Peyer's patch (tissue), 4 donors: ENCODE data around the gene HAPLN1.

Source experiments
- POLR2A ChIP-seq, 2 donors: fragments of 450-650 bp; IDR thresholded peaks; one replicate each; pipeline ENCODE4 v1.5.1; 2017; ENCODE audit warnings: antibody characterized with exemption in 2 of 2, mild to moderate bottlenecking in 2 of 2, moderate library complexity in 2 of 2
- TF ChIP-seq, protein P1 (sequence below), 6 experiments: fragments of 450-650 bp in 4 of 6; fragments of 200-600 bp in 2 of 6; sonication (generic) in 1 of 6; IDR thresholded peaks; one replicate each; pipeline ENCODE4 v1.5.1; 2017 to 2019; ENCODE audit warnings: antibody characterized with exemption in 6 of 6, mild to moderate bottlenecking in 3 of 6, moderate library complexity in 1 of 6

DNA sequence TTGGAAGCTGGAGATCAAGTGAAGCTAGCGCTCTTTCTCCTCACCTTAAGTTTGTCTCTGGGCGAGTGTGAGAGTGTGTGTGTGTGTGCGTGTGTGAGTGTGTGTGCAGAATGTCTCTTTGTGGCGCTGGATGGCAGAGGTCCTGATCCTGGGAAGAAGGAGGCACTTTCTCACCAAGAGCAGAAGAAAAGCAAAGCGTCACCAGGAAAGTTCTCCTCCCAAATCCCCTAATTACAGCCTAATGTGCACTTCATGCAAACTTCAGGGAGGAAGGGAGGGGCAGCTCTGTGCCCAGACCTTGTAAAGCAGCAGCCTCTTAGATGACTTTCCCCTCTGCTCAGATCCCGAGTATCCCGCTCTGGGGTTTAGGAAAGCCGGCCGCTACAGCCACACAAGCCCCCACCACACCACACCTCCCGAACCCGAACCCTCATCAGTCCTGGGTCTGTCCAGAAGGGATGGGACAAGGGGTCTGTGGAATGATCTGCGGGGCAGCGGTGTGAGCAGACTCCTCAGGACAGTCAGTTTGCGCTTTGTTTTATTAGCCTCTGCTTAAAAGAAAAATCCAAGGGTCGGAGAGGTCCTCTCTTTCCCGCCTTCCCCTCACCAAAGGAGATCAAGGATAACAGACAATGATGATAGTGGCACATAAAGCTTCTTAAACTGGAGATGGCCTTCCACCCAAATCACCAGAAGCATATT, at the start of gene HAPLN1:
- no peak for TF ChIP-seq POLR2A (IDR thresholded peaks at IDR 0.05)
- TF ChIP-seq, protein P1, sequence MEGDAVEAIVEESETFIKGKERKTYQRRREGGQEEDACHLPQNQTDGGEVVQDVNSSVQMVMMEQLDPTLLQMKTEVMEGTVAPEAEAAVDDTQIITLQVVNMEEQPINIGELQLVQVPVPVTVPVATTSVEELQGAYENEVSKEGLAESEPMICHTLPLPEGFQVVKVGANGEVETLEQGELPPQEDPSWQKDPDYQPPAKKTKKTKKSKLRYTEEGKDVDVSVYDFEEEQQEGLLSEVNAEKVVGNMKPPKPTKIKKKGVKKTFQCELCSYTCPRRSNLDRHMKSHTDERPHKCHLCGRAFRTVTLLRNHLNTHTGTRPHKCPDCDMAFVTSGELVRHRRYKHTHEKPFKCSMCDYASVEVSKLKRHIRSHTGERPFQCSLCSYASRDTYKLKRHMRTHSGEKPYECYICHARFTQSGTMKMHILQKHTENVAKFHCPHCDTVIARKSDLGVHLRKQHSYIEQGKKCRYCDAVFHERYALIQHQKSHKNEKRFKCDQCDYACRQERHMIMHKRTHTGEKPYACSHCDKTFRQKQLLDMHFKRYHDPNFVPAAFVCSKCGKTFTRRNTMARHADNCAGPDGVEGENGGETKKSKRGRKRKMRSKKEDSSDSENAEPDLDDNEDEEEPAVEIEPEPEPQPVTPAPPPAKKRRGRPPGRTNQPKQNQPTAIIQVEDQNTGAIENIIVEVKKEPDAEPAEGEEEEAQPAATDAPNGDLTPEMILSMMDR (IDR thresholded peaks at IDR 0.05), result no peak
